H1 (cell line): ENCODE measurements around the gene FXN. TPM values are rescaled to one million over a fixed set of nuclear protein-coding genes. Genes with fewer than 3 reads are reported as not detected.

Source experiments
- CTCF ChIA-PET: fragments of 300-600 bp; sonication (Branson Sonifier 250); formaldehyde crosslinking; loops from one replicate; lab custom pipeline; 2021; ENCODE audit not compliant: partially characterized antibody; lab: Charles Lee
- POLR2A ChIA-PET: fragments of 300-600 bp; sonication (Branson Sonifier 250); formaldehyde crosslinking; loops from one replicate; lab custom pipeline; 2021; ENCODE audit warnings: inconsistent platforms; ENCODE audit not compliant: partially characterized antibody; lab: Charles Lee
- DNase-seq, 2 experiments: peaks; one replicate each; pipeline versions ENCODE4 v3.0.0 to v3.0.0-alpha.2; 2010 to 2022; ENCODE audit warnings: low spot score in 2 of 2, low read depth in 1 of 2, mixed read lengths in 1 of 2
- FAIRE-seq: peaks from 2 replicates; lab custom pipeline; 2011; peaks lifted over from hg19 to GRCh38; lab: Jason Lieb, UNC
- H2AFZ ChIP-seq: 2 replicates; pipeline ENCODE4 v1.8.1; 2012; ENCODE audit warnings: low read length, inconsistent platforms
- H2AK5ac ChIP-seq: 2 replicates; pipeline ENCODE4 v1.6.1; 2013; ENCODE audit warnings: low read depth, low read length
- H2BK120ac ChIP-seq: replicated peaks from 2 replicates; pipeline ENCODE3; 2013; ENCODE audit warnings: low read depth, low read length, inconsistent platforms
- H2BK12ac ChIP-seq: 2 replicates; pipeline ENCODE4 v1.6.1; 2013; ENCODE audit warnings: low read depth, low read length
- H2BK15ac ChIP-seq: 2 replicates; pipeline ENCODE4 v1.6.1; 2013; ENCODE audit warnings: low read length
- H2BK20ac ChIP-seq: 2 replicates; pipeline ENCODE4 v1.6.1; 2013; ENCODE audit warnings: low read length
- H2BK5ac ChIP-seq: 2 replicates; pipeline ENCODE4 v1.6.1; 2013; ENCODE audit warnings: low read depth, low read length
- H3K14ac ChIP-seq: 2 replicates; pipeline ENCODE4 v1.6.1; 2013; ENCODE audit warnings: inconsistent platforms; ENCODE audit not compliant: insufficient read length
- H3K18ac ChIP-seq: 2 replicates; pipeline ENCODE4 v1.6.1; 2013; ENCODE audit warnings: low read length; ENCODE audit errors: extremely low read depth
- H3K23ac ChIP-seq: 2 replicates; pipeline ENCODE4 v1.6.1; 2013; ENCODE audit warnings: inconsistent platforms; ENCODE audit not compliant: insufficient read length
- H3K23me2 ChIP-seq: 2 replicates; pipeline ENCODE4 v1.6.1; 2013; ENCODE audit warnings: low read depth, low read length
- H3K27ac ChIP-seq: 2 replicates; pipeline ENCODE4 v1.6.1; 2011; ENCODE audit warnings: low read depth, low read length, inconsistent platforms
- H3K27me3 ChIP-seq, 4 experiments: replicated peaks in 1 of 4; 1 replicate in 1 of 4; 2 replicates in 3 of 4; pipeline versions ENCODE4 v1.6.1 to v1.8.1; 2011 to 2013; ENCODE audit warnings: low read length in 3 of 4, mild to moderate bottlenecking in 3 of 4, inconsistent platforms in 2 of 4, mixed read lengths in 2 of 4, moderate library complexity in 1 of 4; ENCODE audit not compliant: control insufficient read depth in 3 of 4, insufficient read depth in 3 of 4; ENCODE audit errors: extremely low read depth in 1 of 4
- H3K36me3 ChIP-seq, 4 experiments: 2 replicates each; pipeline versions ENCODE4 v1.6.1 to v1.8.1; 2011 to 2013; ENCODE audit warnings: mild to moderate bottlenecking in 4 of 4, low read length in 3 of 4, moderate library complexity in 2 of 4, control low read depth in 1 of 4, inconsistent platforms in 1 of 4; ENCODE audit not compliant: insufficient read depth in 4 of 4, control insufficient read depth in 2 of 4
- H3K4ac ChIP-seq: replicated peaks from 2 replicates; pipeline ENCODE3; 2013; ENCODE audit warnings: low read length, low read depth, mixed read lengths, inconsistent platforms; ENCODE audit not compliant: insufficient read length
- H3K4me1 ChIP-seq, 4 experiments: replicated peaks in 1 of 4; 1 replicate in 1 of 4; 2 replicates in 3 of 4; pipeline versions ENCODE4 v1.6.1 to v1.8.1; 2011 to 2013; ENCODE audit warnings: low read length in 3 of 4, inconsistent platforms in 2 of 4, mixed read lengths in 1 of 4; ENCODE audit not compliant: insufficient read depth in 4 of 4, control insufficient read depth in 3 of 4
- H3K4me2 ChIP-seq, 2 experiments: 2 replicates each; pipeline versions ENCODE4 v1.6.1 to v1.8.1; 2011 to 2013; ENCODE audit warnings: low read depth in 2 of 2, low read length in 2 of 2, control low read depth in 1 of 2, inconsistent platforms in 1 of 2, mild to moderate bottlenecking in 1 of 2; ENCODE audit not compliant: insufficient read depth in 1 of 2
- H3K4me3 ChIP-seq, 4 experiments: fragments of 200-600, 300-600 bp in 1 of 4; sonication (generic), shearing (Covaris generic), sonication (Bioruptor Twin) in 1 of 4; 2 replicates each; pipeline versions ENCODE4 v1.5.1 to v1.8.1; 2011 to 2016; ENCODE audit warnings: low read length in 4 of 4, low read depth in 3 of 4, control low read depth in 2 of 4, inconsistent platforms in 2 of 4, mild to moderate bottlenecking in 2 of 4, mixed read lengths in 1 of 4, moderate library complexity in 1 of 4; ENCODE audit not compliant: insufficient read depth in 2 of 4; ENCODE audit errors: extremely low read depth in 1 of 4
- H3K56ac ChIP-seq: replicated peaks from 2 replicates; pipeline ENCODE3; 2013; ENCODE audit warnings: low read depth, mild to moderate bottlenecking, mixed read lengths, low read length, inconsistent platforms; ENCODE audit not compliant: insufficient read length
- H3K79me1 ChIP-seq: 2 replicates; pipeline ENCODE4 v1.6.1; 2013; ENCODE audit warnings: low read depth, low read length, control low read depth
- H3K79me2 ChIP-seq, 2 experiments: 2 replicates each; pipeline versions ENCODE4 v1.6.1 to v1.8.1; 2012 to 2013; ENCODE audit warnings: low read length in 2 of 2, mild to moderate bottlenecking in 2 of 2, inconsistent platforms in 1 of 2; ENCODE audit not compliant: insufficient read depth in 2 of 2, control insufficient read depth in 1 of 2
- H3K9ac ChIP-seq, 4 experiments: replicated peaks in 1 of 4; 1 replicate in 1 of 4; 2 replicates in 3 of 4; pipeline versions ENCODE4 v1.6.1 to v1.8.1; 2011 to 2013; ENCODE audit warnings: low read depth in 3 of 4, low read length in 3 of 4, control low read depth in 2 of 4, mild to moderate bottlenecking in 2 of 4, moderate library complexity in 2 of 4, inconsistent platforms in 1 of 4; ENCODE audit errors: extremely low read depth in 1 of 4
- H3K9me3 ChIP-seq, 2 experiments: 2 replicates each; pipeline versions ENCODE4 v1.6.1 to v1.8.1; 2012 to 2013; ENCODE audit warnings: mild to moderate bottlenecking in 2 of 2, moderate library complexity in 2 of 2, control low read depth in 1 of 2, inconsistent platforms in 1 of 2, low read depth in 1 of 2, low read length in 1 of 2, mixed read lengths in 1 of 2; ENCODE audit not compliant: insufficient read depth in 2 of 2
- H4K20me1 ChIP-seq, 2 experiments: replicated peaks in 1 of 2; 2 replicates each; pipeline versions ENCODE3 to v1.8.1; 2011 to 2013; ENCODE audit warnings: inconsistent platforms in 2 of 2, low read length in 2 of 2, mild to moderate bottlenecking in 1 of 2; ENCODE audit not compliant: insufficient read depth in 2 of 2, control insufficient read depth in 1 of 2
- H4K5ac ChIP-seq: 2 replicates; pipeline ENCODE4 v1.6.1; 2013; ENCODE audit warnings: low read length, low read depth, mixed read lengths, inconsistent platforms; ENCODE audit not compliant: insufficient read length
- H4K8ac ChIP-seq: 2 replicates; pipeline ENCODE4 v1.8.0; 2013; ENCODE audit warnings: mild to moderate bottlenecking, moderate library complexity, low read length, inconsistent platforms; ENCODE audit not compliant: insufficient read depth; ENCODE audit errors: extremely low read depth
- H4K91ac ChIP-seq: replicated peaks from 2 replicates; pipeline ENCODE3; 2013; ENCODE audit warnings: low read length, mixed read lengths, inconsistent platforms; ENCODE audit not compliant: insufficient read length
- ATF2 ChIP-seq: IDR thresholded peaks from 2 replicates; pipeline ENCODE4 v1.6.1; 2012; ENCODE audit warnings: low read length, inconsistent platforms
- CTBP2 ChIP-seq: IDR thresholded peaks from 2 replicates; pipeline ENCODE4 v1.7.0; 2011; ENCODE audit warnings: borderline replicate concordance, mild to moderate bottlenecking, moderate library complexity, mixed read lengths, low read length; ENCODE audit not compliant: insufficient read depth, insufficient read length
- WGBS, 2 experiments: shearing (Covaris generic) in 1 of 2; methylation state at CpG; one replicate each; pipeline versions ENCODE4 v1.1.6 to v1.1.7; 2013 to 2015; ENCODE audit warnings: low lambda C conversion rate in 2 of 2, mixed read lengths in 2 of 2, inconsistent platforms in 1 of 2, low coverage in 1 of 2, missing lambda C conversion rate in 1 of 2; ENCODE audit not compliant: insufficient replicate concordance in 2 of 2, insufficient coverage in 1 of 2, insufficient read length in 1 of 2; ENCODE audit errors: extremely low coverage in 1 of 2, missing lambda C conversion rate in 1 of 2; 5-methylcytosine and 5-hydroxymethylcytosine counted together
- polyA plus RNA-seq, 7 experiments: library from polyadenylated mRNA; depleted of rRNA in 3 of 7; stranded (reverse) in 5 of 7; unstranded in 2 of 7; fragments of >200 nt in 5 of 7; fragments of 200-250 nt in 2 of 7; gene quantifications; 1 replicate in 5 of 7; 2 replicates in 1 of 7; 4 replicates in 1 of 7; pipeline versions ENCODE4 v1.2.1 to v1.2.3, GENCODE V29; 2011 to 2013; ENCODE audit warnings: missing spikeins in 2 of 7, mixed read lengths in 2 of 7
- total RNA-seq: library from RNA; stranded (reverse); fragmentation: NEBNext Ultra II Directional; extraction: Animal tissue kit (Norgen Biotek cat#: 25700); gene quantifications from 2 replicates; pipeline ENCODE4 v1.2.1, GENCODE V29; 2021
- TF ChIP-seq, protein P1 (sequence below), 3 experiments: IDR thresholded peaks; 1 replicate in 2 of 3; 2 replicates in 1 of 3; pipeline versions ENCODE4 v1.5.1 to v1.6.1; 2011; ENCODE audit warnings: low read length in 3 of 3, mild to moderate bottlenecking in 3 of 3, inconsistent platforms in 2 of 3, low read depth in 1 of 3, moderate library complexity in 1 of 3; ENCODE audit not compliant: insufficient read depth in 1 of 3; ENCODE audit errors: control extremely low read depth in 1 of 3
- TF ChIP-seq, protein P2 (sequence below): IDR thresholded peaks from 2 replicates; pipeline ENCODE4 v1.6.1; 2011; ENCODE audit warnings: low read depth, mild to moderate bottlenecking, low read length; ENCODE audit not compliant: insufficient read depth

The FXN gene
- total and polyA plus RNA-seq, 2 of the 8 experiments (the other 6 are each of a cell fraction or from before 2014, with no cell fraction given), result 34.2 to 37.5 TPM

- Histone ChIP-seq H3K9ac (no peak overlapping the region; a peak in 1 of 7 replicates), H2BK15ac (no peak overlapping the region), H2AK5ac (0 out of 2 replicates have a peak overlapping the region, but pooled peaks have one; percentile 9), H2AFZ (no peak overlapping the region), H3K27ac (no peak overlapping the region), H4K8ac (no peak overlapping the region), H3K9me3 (no peaks in the 10 kb centered on the region), H3K27me3 (no peaks in the 10 kb centered on the region), H4K5ac (no peak overlapping the region), H4K20me1 (peaks cover 0 to 7% of the 10 kb centered on the region in 2 experiments), H4K91ac (no peak overlapping the region), H3K4me2 (no peak overlapping the region; a peak in 1 of 4 replicates), H3K23me2 (0 out of 2 replicates have a peak, but pooled peaks cover 2% of the 10 kb centered on the region), H2BK5ac (peak overlapping the region; percentile 83; the same call in 1 of the 2 replicates), H3K79me2 (peaks cover 16 to 96% of the 10 kb centered on the region in 2 experiments), H3K56ac (no peak overlapping the region), H3K18ac (peak overlapping the region; percentile 60), H3K36me3 (peaks cover 0 to 5% (median 3%) of the 10 kb centered on the region in 4 experiments; a peak in 5 of 8 replicates), H2BK12ac (no peak overlapping the region), H3K4me1 (peaks cover 0 to 9% (median 6%) of the 10 kb centered on the region in 4 experiments; a peak in 5 of 7 replicates), H3K4ac (no peak overlapping the region), H3K23ac (no peak overlapping the region), H3K14ac (no peak overlapping the region), H2BK120ac (no peak overlapping the region), H3K4me3 (no peak overlapping the region), H2BK20ac (peak overlapping the region; percentile 88; the same call in 1 of the 2 replicates), H3K79me1 (peaks cover 18% of the 10 kb centered on the region)
- FAIRE-seq, result peak; percentile 66
- ChIA-PET POLR2A (interaction anchor here (0.6 to 9.4 kb wide), 9 partner anchors 9 to 570 kb away, joined by 3 to 93 read pairs (median 4); partner anchors contain the start of gene TJP2), CTCF (interaction anchor here (0.9 to 1.8 kb wide), 7 partner anchors 11 to 84 kb away, joined by 3 to 6 read pairs (median 3); no protein-coding TSS in a partner anchor)
- DNase-seq, result no peak
- 85% methylated on average over 16 of the region's 16 CpGs; no CpG with 5 or more reads in 1 of the 2 experiments for WGBS, 2 experiments
- TF ChIP-seq, protein P1, sequence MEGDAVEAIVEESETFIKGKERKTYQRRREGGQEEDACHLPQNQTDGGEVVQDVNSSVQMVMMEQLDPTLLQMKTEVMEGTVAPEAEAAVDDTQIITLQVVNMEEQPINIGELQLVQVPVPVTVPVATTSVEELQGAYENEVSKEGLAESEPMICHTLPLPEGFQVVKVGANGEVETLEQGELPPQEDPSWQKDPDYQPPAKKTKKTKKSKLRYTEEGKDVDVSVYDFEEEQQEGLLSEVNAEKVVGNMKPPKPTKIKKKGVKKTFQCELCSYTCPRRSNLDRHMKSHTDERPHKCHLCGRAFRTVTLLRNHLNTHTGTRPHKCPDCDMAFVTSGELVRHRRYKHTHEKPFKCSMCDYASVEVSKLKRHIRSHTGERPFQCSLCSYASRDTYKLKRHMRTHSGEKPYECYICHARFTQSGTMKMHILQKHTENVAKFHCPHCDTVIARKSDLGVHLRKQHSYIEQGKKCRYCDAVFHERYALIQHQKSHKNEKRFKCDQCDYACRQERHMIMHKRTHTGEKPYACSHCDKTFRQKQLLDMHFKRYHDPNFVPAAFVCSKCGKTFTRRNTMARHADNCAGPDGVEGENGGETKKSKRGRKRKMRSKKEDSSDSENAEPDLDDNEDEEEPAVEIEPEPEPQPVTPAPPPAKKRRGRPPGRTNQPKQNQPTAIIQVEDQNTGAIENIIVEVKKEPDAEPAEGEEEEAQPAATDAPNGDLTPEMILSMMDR (IDR thresholded peaks at IDR 0.05; ENCODE audit: control extremely low read depth in 1 of 3, insufficient read depth in 1 of 3, low read depth in 1 of 3, low read length in 3 of 3), result no peak
- TF ChIP-seq, protein P2, sequence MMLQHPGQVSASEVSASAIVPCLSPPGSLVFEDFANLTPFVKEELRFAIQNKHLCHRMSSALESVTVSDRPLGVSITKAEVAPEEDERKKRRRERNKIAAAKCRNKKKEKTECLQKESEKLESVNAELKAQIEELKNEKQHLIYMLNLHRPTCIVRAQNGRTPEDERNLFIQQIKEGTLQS, result no peak
- no peak for TF ChIP-seq ATF2
- TF ChIP-seq CTBP2, result no peak
Observed at GRCh38 chr9:69130456-69131441, 95.2 kb downstream of the FXN start.
